Measurements from ENCODE around the gene ERMAP. TPM values are rescaled to one million over a fixed set of nuclear protein-coding genes. Genes with fewer than 3 reads are reported as not detected.

ERMAP gene, protein sequence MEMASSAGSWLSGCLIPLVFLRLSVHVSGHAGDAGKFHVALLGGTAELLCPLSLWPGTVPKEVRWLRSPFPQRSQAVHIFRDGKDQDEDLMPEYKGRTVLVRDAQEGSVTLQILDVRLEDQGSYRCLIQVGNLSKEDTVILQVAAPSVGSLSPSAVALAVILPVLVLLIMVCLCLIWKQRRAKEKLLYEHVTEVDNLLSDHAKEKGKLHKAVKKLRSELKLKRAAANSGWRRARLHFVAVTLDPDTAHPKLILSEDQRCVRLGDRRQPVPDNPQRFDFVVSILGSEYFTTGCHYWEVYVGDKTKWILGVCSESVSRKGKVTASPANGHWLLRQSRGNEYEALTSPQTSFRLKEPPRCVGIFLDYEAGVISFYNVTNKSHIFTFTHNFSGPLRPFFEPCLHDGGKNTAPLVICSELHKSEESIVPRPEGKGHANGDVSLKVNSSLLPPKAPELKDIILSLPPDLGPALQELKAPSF
- 2.9 and 3.2 TPM in 2 replicates for polyA plus RNA-seq (2013)

DNA sequence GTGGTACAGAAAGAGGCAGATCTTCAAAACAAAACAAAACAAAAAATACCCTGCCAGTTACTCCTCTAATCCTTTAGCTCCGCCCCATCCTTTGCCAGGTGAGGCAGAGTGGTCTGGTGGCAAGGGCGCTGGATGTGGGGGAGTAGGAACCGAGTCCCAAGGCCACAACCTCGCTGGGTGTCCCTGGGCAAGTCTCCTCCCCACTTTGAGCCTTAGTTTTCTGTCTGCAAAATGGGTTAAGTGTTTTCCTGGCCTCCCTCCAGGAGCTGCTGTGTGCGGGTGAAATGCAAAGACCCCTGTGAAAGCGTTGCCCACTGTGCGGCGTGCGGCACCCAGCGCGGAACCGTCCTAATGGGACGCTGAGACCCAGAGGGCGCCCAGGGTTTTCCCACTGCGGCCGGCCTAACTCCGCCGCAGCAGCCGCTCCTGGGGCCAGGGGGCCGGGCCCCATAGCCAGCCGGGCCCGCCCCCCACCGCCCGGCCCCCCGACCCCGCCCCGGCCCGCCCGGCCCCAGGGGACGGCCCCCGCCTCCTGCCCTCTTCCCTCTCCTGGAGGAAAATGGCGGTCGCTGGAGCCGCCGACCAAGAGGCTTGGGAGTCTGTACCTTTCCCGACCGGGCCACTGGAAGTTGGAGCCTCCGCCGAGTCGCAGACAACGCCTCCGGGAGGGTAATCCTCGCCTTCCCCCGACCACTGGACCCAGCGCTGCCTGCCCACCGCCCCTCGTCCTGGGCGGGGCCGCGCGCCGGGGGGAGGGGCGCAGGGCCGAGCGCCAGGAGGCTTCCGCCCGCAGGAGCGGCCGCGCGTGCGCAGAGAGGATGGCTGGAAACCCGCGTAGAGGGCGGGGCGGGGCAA lies at the start of gene ERMAP, which contains the start of gene SVBP:
Gene ERMAP, plus strand, starts transcription at position 538 of the 855 bp plus-strand sequence. CDS start 13,327 bp downstream, outside the sequence.
Gene SVBP, minus strand, starts transcription at position 813 of the 855 bp plus-strand sequence. CDS start 853 bp downstream, outside the sequence.
- Histone ChIP-seq H4K8ac (ENCODE audit: low read depth, low read length) (peak within 1 kb of the TSS; percentile 97), H2BK120ac (ENCODE audit: insufficient read depth, low read length, poor library complexity) (peak within 1 kb of the TSS; percentile 97), H3K79me2 (ENCODE audit: control insufficient read depth, insufficient read depth, low read length, poor library complexity) (peaks cover 7% of the 10 kb centered on the region), H2BK5ac (ENCODE audit: low read depth, low read length, poor library complexity) (peak within 1 kb of the TSS; percentile 93), H3K4me1 (ENCODE audit: control insufficient read depth in 1 of 2, insufficient read depth in 2 of 2, low read length in 2 of 2) (peaks cover 8% of the 10 kb centered on the region in 2 experiments), H4K12ac (ENCODE audit: low read depth, low read length) (peak within 1 kb of the TSS; percentile 87), H2AK5ac (ENCODE audit: low read length) (peak within 1 kb of the TSS; percentile 80), H3K4me3 (ENCODE audit: low read depth, low read length) (peak within 1 kb of the TSS; percentile 94), H2BK12ac (ENCODE audit: low read length) (peak within 1 kb of the TSS; percentile 51), H3K23ac (ENCODE audit: low read length) (no peak within 1 kb of the TSS), H4K91ac (ENCODE audit: low read depth, low read length) (peak within 1 kb of the TSS; percentile 88), H3K79me1 (ENCODE audit: low read length) (peaks cover 6% of the 10 kb centered on the region), H3K18ac (ENCODE audit: low read length) (peak within 1 kb of the TSS; percentile 92), H3K4me2 (ENCODE audit: low read length) (peak within 1 kb of the TSS; percentile 75), H3K36me3 (ENCODE audit: control insufficient read depth in 1 of 2, insufficient read depth in 2 of 2, low read length in 2 of 2) (no peaks in the 10 kb centered on the region), H3K4ac (ENCODE audit: low read depth, low read length) (peak within 1 kb of the TSS; percentile 92), H3K27me3 (ENCODE audit: insufficient read depth, low read length) (no peaks in the 10 kb centered on the region), H2AFZ (ENCODE audit: insufficient read depth, low read length, poor library complexity) (peak within 1 kb of the TSS; percentile 91), H3K14ac (ENCODE audit: low read length) (peak within 1 kb of the TSS; percentile 90), H3K9ac (ENCODE audit: low read length) (peak within 1 kb of the TSS; percentile 99), H3K9me3 (ENCODE audit: insufficient read depth, low read depth, low read length) (no peaks in the 10 kb centered on the region), H3K27ac (ENCODE audit: low read depth, low read length) (peak within 1 kb of the TSS; percentile 100)
- WGBS (ENCODE audit: extremely low coverage, insufficient coverage, insufficient read length), result no CpG with 5 or more reads among the region's 66 CpGs
- peak; percentile 85 to 96 for DNase-seq

DNA sequence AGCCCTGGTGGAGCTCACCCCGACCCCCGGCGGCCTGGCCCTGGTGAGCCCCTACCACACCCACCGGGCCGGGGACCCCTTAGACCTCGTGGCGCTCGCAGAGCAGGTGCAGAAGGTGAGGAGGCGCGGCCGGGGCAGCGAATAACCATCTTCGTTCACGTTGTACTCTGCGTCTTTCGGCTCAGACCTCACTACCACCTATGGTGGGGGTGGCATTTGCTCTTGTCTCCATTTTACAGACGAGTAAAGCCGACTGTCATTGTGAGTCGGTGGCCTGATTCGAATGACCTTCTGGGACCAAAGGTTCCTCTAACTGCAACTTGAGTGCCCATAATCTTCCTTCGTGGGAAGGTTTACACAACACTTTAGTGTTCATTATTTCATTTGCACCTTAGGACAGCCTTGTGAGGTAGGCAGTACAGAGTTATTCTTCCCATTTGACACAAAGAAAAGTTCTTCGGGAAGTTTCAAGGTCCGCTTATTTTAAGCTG lies 49.4 kb upstream of the ERMAP start:
- no CpG with 5 or more reads among the region's 23 CpGs for WGBS (ENCODE audit: extremely low coverage, insufficient coverage, insufficient read length)
- H3K27ac ChIP-seq (ENCODE audit: low read depth, low read length), result peak overlapping the region; percentile 42

DNA sequence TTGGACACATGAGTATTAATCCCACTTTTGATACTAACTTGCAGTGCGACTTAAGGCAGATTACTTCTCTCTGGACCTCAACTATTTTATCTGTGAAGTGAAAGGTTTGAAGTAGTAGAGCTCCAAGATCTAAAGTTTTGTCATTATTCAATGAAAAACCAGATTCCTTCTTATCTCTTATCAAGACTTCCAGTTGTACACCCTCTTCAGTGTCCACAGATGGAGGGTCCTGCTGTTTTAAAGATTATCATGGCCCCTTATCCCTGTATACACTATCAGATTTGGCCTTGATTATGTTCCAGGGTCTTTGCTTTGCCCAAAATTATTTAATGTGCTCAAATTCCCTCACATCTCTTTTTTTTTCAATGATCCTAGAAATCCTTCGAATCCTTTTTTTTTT lies 48.8 kb upstream of the ERMAP start:
- H3K79me1 ChIP-seq (ENCODE audit: low read length), result peaks cover 13% of the 10 kb centered on the region
- H3K4me3 ChIP-seq (ENCODE audit: low read depth, low read length), result no peak overlapping the region
- no CpG with 5 or more reads among the region's 2 CpGs for WGBS (ENCODE audit: extremely low coverage, insufficient coverage, insufficient read length)
- H4K91ac ChIP-seq (ENCODE audit: low read depth, low read length), result no peak overlapping the region
- no peak overlapping the region for H3K27ac ChIP-seq (ENCODE audit: low read depth, low read length)
- no peak overlapping the region for H3K4ac ChIP-seq (ENCODE audit: low read depth, low read length)
- no peak overlapping the region for H4K12ac ChIP-seq (ENCODE audit: low read depth, low read length)
- no peak overlapping the region for H3K9ac ChIP-seq (ENCODE audit: low read length)
- H2BK5ac ChIP-seq (ENCODE audit: low read depth, low read length, poor library complexity), result no peak overlapping the region
- no peak overlapping the region for H4K8ac ChIP-seq (ENCODE audit: low read depth, low read length)
- no peak overlapping the region for H2BK120ac ChIP-seq (ENCODE audit: insufficient read depth, low read length, poor library complexity)
- H3K36me3 ChIP-seq (ENCODE audit: control insufficient read depth in 1 of 2, insufficient read depth in 2 of 2, low read length in 2 of 2), result no peaks in the 10 kb centered on the region
- no peak for DNase-seq
- H3K14ac ChIP-seq (ENCODE audit: low read length), result no peak overlapping the region
- no peak overlapping the region for H3K18ac ChIP-seq (ENCODE audit: low read length)
- H3K4me2 ChIP-seq (ENCODE audit: low read length), result peak overlapping the region; percentile 96
- no peak overlapping the region for H2AK5ac ChIP-seq (ENCODE audit: low read length)
- no peak overlapping the region for H2BK12ac ChIP-seq (ENCODE audit: low read length)
- H3K4me1 ChIP-seq (ENCODE audit: control insufficient read depth in 1 of 2, insufficient read depth in 2 of 2, low read length in 2 of 2), result peaks cover 0 to 3% of the 10 kb centered on the region in 2 experiments
- H2AFZ ChIP-seq (ENCODE audit: insufficient read depth, low read length, poor library complexity), result no peak overlapping the region
- no peak overlapping the region for H3K23ac ChIP-seq (ENCODE audit: low read length)
- H3K27me3 ChIP-seq (ENCODE audit: insufficient read depth, low read length), result no peaks in the 10 kb centered on the region
- no peaks in the 10 kb centered on the region for H3K9me3 ChIP-seq (ENCODE audit: insufficient read depth, low read depth, low read length)
- H3K79me2 ChIP-seq (ENCODE audit: control insufficient read depth, insufficient read depth, low read length, poor library complexity), result peaks cover 13% of the 10 kb centered on the region

More for the DNA sequence above, 49.4 kb upstream of the ERMAP start:
- Histone ChIP-seq H3K14ac (ENCODE audit: low read length) (peak overlapping the region; percentile 87), H3K9ac (ENCODE audit: low read length) (peak overlapping the region; percentile 90), H3K36me3 (ENCODE audit: control insufficient read depth in 1 of 2, insufficient read depth in 2 of 2, low read length in 2 of 2) (no peaks in the 10 kb centered on the region), H3K9me3 (ENCODE audit: insufficient read depth, low read depth, low read length) (no peaks in the 10 kb centered on the region), H2AFZ (ENCODE audit: insufficient read depth, low read length, poor library complexity) (peak overlapping the region; percentile 85), H3K4ac (ENCODE audit: low read depth, low read length) (peak overlapping the region; percentile 24), H3K79me1 (ENCODE audit: low read length) (peaks cover 13% of the 10 kb centered on the region), H2BK120ac (ENCODE audit: insufficient read depth, low read length, poor library complexity) (peak overlapping the region; percentile 49), H3K18ac (ENCODE audit: low read length) (peak overlapping the region; percentile 83), H4K91ac (ENCODE audit: low read depth, low read length) (peak overlapping the region; percentile 49), H3K4me2 (ENCODE audit: low read length) (peak overlapping the region; percentile 96), H3K79me2 (ENCODE audit: control insufficient read depth, insufficient read depth, low read length, poor library complexity) (peaks cover 13% of the 10 kb centered on the region), H3K4me1 (ENCODE audit: control insufficient read depth in 1 of 2, insufficient read depth in 2 of 2, low read length in 2 of 2) (peaks cover 0 to 3% of the 10 kb centered on the region in 2 experiments), H2AK5ac (ENCODE audit: low read length) (peak overlapping the region; percentile 21), H3K23ac (ENCODE audit: low read length) (peak overlapping the region; percentile 18), H2BK5ac (ENCODE audit: low read depth, low read length, poor library complexity) (peak overlapping the region; percentile 65), H3K27me3 (ENCODE audit: insufficient read depth, low read length) (no peaks in the 10 kb centered on the region), H4K12ac (ENCODE audit: low read depth, low read length) (peak overlapping the region; percentile 47), H2BK12ac (ENCODE audit: low read length) (no peak overlapping the region), H4K8ac (ENCODE audit: low read depth, low read length) (peak overlapping the region; percentile 88), H3K4me3 (ENCODE audit: low read depth, low read length) (peak overlapping the region; percentile 93)
- peak in 1 of 2 donors; percentile 28 for DNase-seq

DNA sequence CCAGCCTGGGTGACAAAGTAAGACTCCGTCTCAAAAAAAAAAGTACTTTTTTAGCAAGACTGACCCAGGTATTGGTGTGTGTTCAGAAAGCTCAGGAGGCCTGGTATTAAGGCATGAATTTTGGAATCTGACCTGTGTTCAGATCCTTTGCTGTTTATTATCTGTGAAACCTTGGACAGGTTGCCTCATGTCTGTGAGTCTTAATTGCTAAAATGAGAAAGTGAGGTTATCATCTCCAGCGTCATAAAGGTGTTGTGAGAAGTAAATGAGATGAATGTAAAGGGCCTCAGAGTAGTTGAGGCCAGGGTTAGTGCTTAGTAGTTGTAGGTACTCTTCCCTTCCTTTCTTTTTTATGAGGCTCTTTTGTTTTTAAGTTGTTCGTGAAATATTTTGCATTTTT lies 47.1 kb upstream of the ERMAP start:
- H2AFZ ChIP-seq (ENCODE audit: insufficient read depth, low read length, poor library complexity), result no peak overlapping the region
- H3K4me2 ChIP-seq (ENCODE audit: low read length), result no peak overlapping the region
- no peak overlapping the region for H3K14ac ChIP-seq (ENCODE audit: low read length)
- no peak overlapping the region for H4K12ac ChIP-seq (ENCODE audit: low read depth, low read length)
- H3K23ac ChIP-seq (ENCODE audit: low read length), result no peak overlapping the region
- H2BK12ac ChIP-seq (ENCODE audit: low read length), result no peak overlapping the region
- H3K9ac ChIP-seq (ENCODE audit: low read length), result no peak overlapping the region
- H2BK120ac ChIP-seq (ENCODE audit: insufficient read depth, low read length, poor library complexity), result no peak overlapping the region
- H4K91ac ChIP-seq (ENCODE audit: low read depth, low read length), result no peak overlapping the region
- DNase-seq, result no peak
- H2BK5ac ChIP-seq (ENCODE audit: low read depth, low read length, poor library complexity), result no peak overlapping the region
- no peak overlapping the region for H3K27ac ChIP-seq (ENCODE audit: low read depth, low read length)
- H3K9me3 ChIP-seq (ENCODE audit: insufficient read depth, low read depth, low read length), result no peaks in the 10 kb centered on the region
- no peak overlapping the region for H3K4me3 ChIP-seq (ENCODE audit: low read depth, low read length)
- peaks cover 3% of the 10 kb centered on the region in 2 experiments for H3K36me3 ChIP-seq (ENCODE audit: control insufficient read depth in 1 of 2, insufficient read depth in 2 of 2, low read length in 2 of 2)
- H3K27me3 ChIP-seq (ENCODE audit: insufficient read depth, low read length), result no peaks in the 10 kb centered on the region
- no CpG with 5 or more reads among the region's 3 CpGs for WGBS (ENCODE audit: extremely low coverage, insufficient coverage, insufficient read length)
- H4K8ac ChIP-seq (ENCODE audit: low read depth, low read length), result no peak overlapping the region
- peaks cover 13% of the 10 kb centered on the region for H3K79me2 ChIP-seq (ENCODE audit: control insufficient read depth, insufficient read depth, low read length, poor library complexity)
- no peak overlapping the region for H3K18ac ChIP-seq (ENCODE audit: low read length)
- peak overlapping the region; percentile 15 for H3K4ac ChIP-seq (ENCODE audit: low read depth, low read length)
- peaks cover 13% of the 10 kb centered on the region for H3K79me1 ChIP-seq (ENCODE audit: low read length)
- H3K4me1 ChIP-seq (ENCODE audit: control insufficient read depth in 1 of 2, insufficient read depth in 2 of 2, low read length in 2 of 2), result peaks cover 0 to 2% of the 10 kb centered on the region in 2 experiments
- H2AK5ac ChIP-seq (ENCODE audit: low read length), result no peak overlapping the region
